ENCODE data around the gene DPY19L1.
"Not testable (repeated sequence)": the region's sequence is repeated elsewhere in the genome, so short reads cannot be mapped to it uniquely, and the experiment has no call there.

Gene DPY19L1

DNA sequence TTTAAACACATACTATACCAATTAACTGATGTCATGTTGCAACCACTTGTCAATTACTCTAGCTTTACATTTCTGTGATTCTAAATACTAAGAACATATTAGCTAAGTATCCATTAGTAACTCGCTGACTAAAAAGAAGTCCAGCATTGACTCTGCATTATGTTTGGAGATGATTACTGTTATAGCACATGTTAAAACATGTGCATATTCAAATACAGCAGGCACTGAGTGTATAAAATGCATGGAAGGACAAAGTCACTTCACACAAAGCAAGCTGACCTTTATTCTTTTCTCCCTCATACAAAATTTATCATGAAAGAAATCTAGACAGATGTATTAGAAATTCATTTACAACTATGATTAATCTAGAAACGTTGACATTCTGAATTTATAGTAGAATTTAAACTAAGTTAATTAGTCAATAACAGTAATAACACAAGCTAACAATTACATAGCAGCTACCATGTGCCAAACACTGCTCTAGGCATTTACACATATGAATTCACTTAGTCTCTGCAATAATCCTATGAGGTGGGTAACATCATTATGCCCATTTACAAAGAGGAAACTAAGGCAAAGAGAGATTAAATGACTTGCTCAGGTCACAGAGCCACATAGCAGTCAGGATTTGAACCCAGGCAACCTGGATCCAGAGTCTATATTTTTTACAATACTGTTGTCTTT, 48.7 kb downstream of the DPY19L1 start:
- POLR2A ChIA-PET; CTCF ChIA-PET; DNase-seq; H3K4me1 ChIP-seq (ENCODE audit: control extremely low read depth in 1 of 4, control insufficient read depth in 4 of 4, insufficient read depth in 4 of 4, low read length in 3 of 4); H3K9me3 ChIP-seq (ENCODE audit: control extremely low read depth in 1 of 5, control insufficient read depth in 4 of 5, insufficient read depth in 2 of 5, low read depth in 1 of 5, low read length in 4 of 5); H3K4me3 ChIP-seq (ENCODE audit: control insufficient read depth in 1 of 7, extremely low read depth in 1 of 7, insufficient read depth in 4 of 7, low read depth in 2 of 7, low read length in 6 of 7); H3K27me3 ChIP-seq (replicated peaks in 2 of 5; ENCODE audit: control insufficient read depth in 4 of 5, insufficient read depth in 5 of 5, low read length in 4 of 5); H3K27ac ChIP-seq (ENCODE audit: insufficient read depth in 1 of 2, low read depth in 1 of 2, low read length in 2 of 2, poor library complexity in 1 of 2, severe bottlenecking in 2 of 2); H3K36me3 ChIP-seq (ENCODE audit: control insufficient read depth in 4 of 4, insufficient read depth in 4 of 4, low read length in 3 of 4): not testable (repeated sequence)
- WGBS (ENCODE audit: insufficient coverage) = no CpG with 5 or more reads among the region's 2 CpGs

DNA sequence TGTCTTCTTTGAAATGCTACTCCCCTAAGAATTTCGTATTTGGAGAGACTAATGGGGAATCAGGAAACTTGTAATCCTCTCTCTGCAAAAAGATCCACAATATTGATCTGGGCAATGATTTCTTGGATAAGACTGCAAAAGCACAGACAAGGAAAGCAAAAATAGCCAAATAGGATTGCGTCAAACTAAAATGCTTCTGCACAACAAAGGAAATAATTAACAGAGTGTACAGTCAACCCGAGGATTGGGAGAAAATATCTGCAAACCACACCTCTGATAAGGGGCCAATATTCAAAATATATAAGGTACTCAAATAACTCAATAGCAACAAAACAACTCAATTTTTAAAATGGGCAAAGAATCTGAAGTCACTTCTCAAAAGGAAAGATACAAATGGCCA, 52.1 kb downstream of the DPY19L1 start:
- DNase-seq; CTCF ChIA-PET; H3K27ac ChIP-seq (ENCODE audit: insufficient read depth in 1 of 2, low read depth in 1 of 2, low read length in 2 of 2, poor library complexity in 1 of 2, severe bottlenecking in 2 of 2); H3K36me3 ChIP-seq (ENCODE audit: control insufficient read depth in 4 of 4, insufficient read depth in 4 of 4, low read length in 3 of 4); H3K4me1 ChIP-seq (ENCODE audit: control extremely low read depth in 1 of 4, control insufficient read depth in 4 of 4, insufficient read depth in 4 of 4, low read length in 3 of 4); H3K27me3 ChIP-seq (replicated peaks in 2 of 5; ENCODE audit: control insufficient read depth in 4 of 5, insufficient read depth in 5 of 5, low read length in 4 of 5); H3K4me3 ChIP-seq (ENCODE audit: control insufficient read depth in 1 of 7, extremely low read depth in 1 of 7, insufficient read depth in 4 of 7, low read depth in 2 of 7, low read length in 6 of 7); H3K9me3 ChIP-seq (ENCODE audit: control extremely low read depth in 1 of 5, control insufficient read depth in 4 of 5, insufficient read depth in 2 of 5, low read depth in 1 of 5, low read length in 4 of 5); POLR2A ChIA-PET: not testable (repeated sequence)
- WGBS (ENCODE audit: insufficient coverage) = 100% methylated on average over 2 of the region's 3 CpGs

DNA sequence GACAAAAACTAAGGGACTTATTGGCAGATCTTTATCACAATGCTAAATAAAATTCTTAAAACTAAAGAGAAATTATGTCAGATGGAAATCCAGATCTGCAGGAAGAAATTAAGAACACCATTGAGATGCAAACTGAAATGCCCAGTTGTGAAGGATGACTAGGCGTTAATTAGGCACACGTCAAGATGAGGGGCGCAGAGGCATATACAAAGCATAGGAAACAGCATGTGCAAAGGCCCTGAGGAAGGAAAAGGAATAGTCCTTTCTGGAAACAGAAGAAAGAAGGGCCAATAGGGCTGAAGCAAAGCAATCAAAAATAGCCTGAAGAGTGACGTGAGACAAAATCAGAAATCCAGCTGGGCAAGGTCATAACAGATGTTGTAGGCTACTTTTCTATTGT, 53.1 kb downstream of the DPY19L1 start:
- H3K27me3 ChIP-seq (replicated peaks in 2 of 5; ENCODE audit: control insufficient read depth in 4 of 5, insufficient read depth in 5 of 5, low read length in 4 of 5); POLR2A ChIA-PET; CTCF ChIA-PET; H3K4me1 ChIP-seq (ENCODE audit: control extremely low read depth in 1 of 4, control insufficient read depth in 4 of 4, insufficient read depth in 4 of 4, low read length in 3 of 4); DNase-seq; H3K27ac ChIP-seq (ENCODE audit: insufficient read depth in 1 of 2, low read depth in 1 of 2, low read length in 2 of 2, poor library complexity in 1 of 2, severe bottlenecking in 2 of 2); H3K36me3 ChIP-seq (ENCODE audit: control insufficient read depth in 4 of 4, insufficient read depth in 4 of 4, low read length in 3 of 4); H3K9me3 ChIP-seq (ENCODE audit: control extremely low read depth in 1 of 5, control insufficient read depth in 4 of 5, insufficient read depth in 2 of 5, low read depth in 1 of 5, low read length in 4 of 5); H3K4me3 ChIP-seq (ENCODE audit: control insufficient read depth in 1 of 7, extremely low read depth in 1 of 7, insufficient read depth in 4 of 7, low read depth in 2 of 7, low read length in 6 of 7): not testable (repeated sequence)
- WGBS (ENCODE audit: insufficient coverage) = 100% methylated on average over 3 of the region's 4 CpGs

DNA sequence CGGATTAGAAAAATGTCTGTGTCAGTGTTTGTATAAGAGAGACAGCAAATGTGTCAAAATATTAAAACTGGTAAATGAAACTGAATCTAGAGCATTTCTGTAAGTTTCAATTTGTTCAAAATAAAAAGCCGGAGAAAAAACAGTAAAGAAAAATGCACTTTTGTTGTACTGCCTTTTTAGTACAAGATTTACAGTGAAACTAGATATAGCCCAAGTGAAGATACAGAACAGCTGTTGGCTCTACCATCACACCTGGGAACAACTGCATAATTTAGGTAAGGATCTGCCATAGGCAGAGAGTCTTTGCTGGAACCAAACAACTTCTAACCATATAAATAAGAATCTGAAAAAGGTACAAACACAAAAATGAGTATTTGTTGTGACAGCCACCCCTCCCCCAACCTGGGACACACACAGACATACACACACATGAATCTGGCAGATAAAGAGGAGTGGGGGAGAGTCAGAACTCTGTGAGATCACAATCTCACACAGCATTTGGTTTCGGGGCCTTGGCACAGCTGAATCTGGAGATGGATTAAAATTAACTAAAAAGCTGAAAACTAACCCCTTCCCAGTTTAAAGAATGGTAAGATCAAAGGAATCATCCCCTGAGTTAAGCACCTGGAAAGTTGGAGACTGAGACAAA, 54.8 kb downstream of the DPY19L1 start:
- CTCF ChIA-PET = no interaction called here
- no peak overlapping the region for H3K27ac ChIP-seq (ENCODE audit: insufficient read depth in 1 of 2, low read depth in 1 of 2, low read length in 2 of 2, poor library complexity in 1 of 2, severe bottlenecking in 2 of 2)
- POLR2A ChIA-PET = no interaction called here

DNA sequence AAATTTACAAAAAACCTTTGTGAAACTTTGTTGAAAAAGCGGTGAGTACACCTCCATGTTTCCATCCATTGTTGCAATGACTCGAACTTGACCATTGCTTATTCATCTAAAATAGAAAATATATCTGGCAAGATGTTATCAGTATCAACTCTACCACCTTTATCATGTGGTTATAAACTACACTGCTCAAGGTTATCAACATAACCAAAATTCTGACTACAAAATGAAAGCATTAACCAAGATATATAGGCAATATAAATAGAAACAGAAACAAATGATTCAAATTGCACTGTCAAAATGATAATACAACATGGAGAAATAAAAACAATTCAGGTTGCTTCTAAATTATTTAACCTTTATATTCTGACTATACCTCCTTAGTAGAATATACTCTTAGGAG, 58.2 kb downstream of the DPY19L1 start:
- no CpG with 5 or more reads among the region's 2 CpGs for WGBS (ENCODE audit: insufficient coverage)
- DNase-seq; H3K4me1 ChIP-seq (ENCODE audit: control extremely low read depth in 1 of 4, control insufficient read depth in 4 of 4, insufficient read depth in 4 of 4, low read length in 3 of 4); H3K36me3 ChIP-seq (ENCODE audit: control insufficient read depth in 4 of 4, insufficient read depth in 4 of 4, low read length in 3 of 4); H3K4me3 ChIP-seq (ENCODE audit: control insufficient read depth in 1 of 7, extremely low read depth in 1 of 7, insufficient read depth in 4 of 7, low read depth in 2 of 7, low read length in 6 of 7); H3K27ac ChIP-seq (ENCODE audit: insufficient read depth in 1 of 2, low read depth in 1 of 2, low read length in 2 of 2, poor library complexity in 1 of 2, severe bottlenecking in 2 of 2); POLR2A ChIA-PET; CTCF ChIA-PET; H3K27me3 ChIP-seq (replicated peaks in 2 of 5; ENCODE audit: control insufficient read depth in 4 of 5, insufficient read depth in 5 of 5, low read length in 4 of 5); H3K9me3 ChIP-seq (ENCODE audit: control extremely low read depth in 1 of 5, control insufficient read depth in 4 of 5, insufficient read depth in 2 of 5, low read depth in 1 of 5, low read length in 4 of 5): not testable (repeated sequence)

More for the DNA sequence above, 54.8 kb downstream of the DPY19L1 start:
- Histone ChIP-seq H3K9me3 (ENCODE audit: control extremely low read depth in 1 of 5, control insufficient read depth in 4 of 5, insufficient read depth in 2 of 5, low read depth in 1 of 5, low read length in 4 of 5) (peaks cover 0 to 2% (median 0%) of the 10 kb centered on the region in 5 experiments), H3K36me3 (ENCODE audit: control insufficient read depth in 4 of 4, insufficient read depth in 4 of 4, low read length in 3 of 4) (no peaks in the 10 kb centered on the region), H3K4me1 (ENCODE audit: control extremely low read depth in 1 of 4, control insufficient read depth in 4 of 4, insufficient read depth in 4 of 4, low read length in 3 of 4) (no peaks in the 10 kb centered on the region), H3K4me3 (ENCODE audit: control insufficient read depth in 1 of 7, extremely low read depth in 1 of 7, insufficient read depth in 4 of 7, low read depth in 2 of 7, low read length in 6 of 7) (no peak overlapping the region), H3K27me3 (replicated peaks in 2 of 5; ENCODE audit: control insufficient read depth in 4 of 5, insufficient read depth in 5 of 5, low read length in 4 of 5) (no peaks in the 10 kb centered on the region)
- DNase-seq = no peak
- 100% methylated on average over 1 of the region's 3 CpGs for WGBS (ENCODE audit: insufficient coverage)

DNA sequence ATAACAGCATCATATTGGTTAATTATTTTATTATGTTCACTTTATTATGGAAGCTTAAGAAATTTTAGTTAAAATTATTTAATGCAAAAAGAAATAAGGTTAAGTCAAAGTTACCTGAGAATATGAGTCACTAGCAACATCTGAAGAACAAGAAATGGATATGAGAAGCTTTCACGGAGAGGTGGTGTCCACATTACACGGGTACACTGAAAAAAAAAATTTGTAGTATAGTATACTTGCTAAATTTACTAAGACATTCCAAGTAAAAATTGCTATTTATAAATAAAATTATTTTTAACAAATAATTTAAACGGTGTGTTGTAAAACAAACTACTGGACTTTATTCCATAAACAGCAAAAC, 63.9 kb downstream of the DPY19L1 start:
- peaks cover 0 to 12% (median 3%) of the 10 kb centered on the region in 4 experiments for H3K36me3 ChIP-seq (ENCODE audit: control insufficient read depth in 4 of 4, insufficient read depth in 4 of 4, low read length in 3 of 4)
- H3K27ac ChIP-seq (ENCODE audit: insufficient read depth in 1 of 2, low read depth in 1 of 2, low read length in 2 of 2, poor library complexity in 1 of 2, severe bottlenecking in 2 of 2) = no peak overlapping the region
- ChIA-PET POLR2A (interaction anchor here (0.6 kb wide), 1 partner anchor 539 kb away, joined by 3 read pairs; no protein-coding TSS in a partner anchor), CTCF (no interaction called here)
- no peak for DNase-seq
- no peak overlapping the region for H3K4me3 ChIP-seq (ENCODE audit: control insufficient read depth in 1 of 7, extremely low read depth in 1 of 7, insufficient read depth in 4 of 7, low read depth in 2 of 7, low read length in 6 of 7)
- no peaks in the 10 kb centered on the region for H3K4me1 ChIP-seq (ENCODE audit: control extremely low read depth in 1 of 4, control insufficient read depth in 4 of 4, insufficient read depth in 4 of 4, low read length in 3 of 4)
- no peaks in the 10 kb centered on the region for H3K27me3 ChIP-seq (replicated peaks in 2 of 5; ENCODE audit: control insufficient read depth in 4 of 5, insufficient read depth in 5 of 5, low read length in 4 of 5)
- H3K9me3 ChIP-seq (ENCODE audit: control extremely low read depth in 1 of 5, control insufficient read depth in 4 of 5, insufficient read depth in 2 of 5, low read depth in 1 of 5, low read length in 4 of 5) = peaks cover 0 to 1% (median 0%) of the 10 kb centered on the region in 5 experiments
- WGBS (ENCODE audit: insufficient coverage) = no CpG with 5 or more reads among the region's 3 CpGs

DNA sequence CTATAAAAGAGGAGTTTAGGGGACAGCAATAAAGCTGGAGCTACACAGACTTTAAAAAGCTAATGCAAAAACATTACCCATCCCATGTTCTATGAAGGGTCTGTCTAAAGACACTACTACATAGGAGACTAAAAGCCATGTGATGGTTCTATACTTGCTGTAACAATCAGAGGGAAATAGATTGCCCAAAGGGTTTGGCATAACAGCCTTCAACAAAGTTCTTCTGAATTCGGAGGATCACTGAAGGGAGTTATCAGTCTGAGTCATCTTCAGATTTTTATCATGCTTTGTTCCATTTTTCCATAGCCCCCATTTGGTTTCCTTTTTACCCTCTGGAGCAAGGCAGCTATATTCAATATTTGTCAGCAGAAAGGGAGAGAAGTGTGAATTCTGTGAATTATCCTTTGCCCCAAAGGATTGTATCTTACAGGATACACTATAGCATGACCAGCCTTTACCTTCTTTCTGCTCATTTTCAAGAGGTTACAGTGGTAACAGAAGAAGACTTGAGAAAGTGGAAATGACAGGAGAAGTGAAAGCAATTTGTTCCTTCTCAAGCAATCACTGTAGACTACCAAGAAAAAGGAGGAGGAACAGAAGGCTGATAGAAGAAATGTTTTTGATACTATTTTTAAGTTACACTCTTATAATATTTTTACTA, 64.4 kb downstream of the DPY19L1 start:
- H3K4me1 ChIP-seq (ENCODE audit: control extremely low read depth in 1 of 4, control insufficient read depth in 4 of 4, insufficient read depth in 4 of 4, low read length in 3 of 4); DNase-seq; H3K9me3 ChIP-seq (ENCODE audit: control extremely low read depth in 1 of 5, control insufficient read depth in 4 of 5, insufficient read depth in 2 of 5, low read depth in 1 of 5, low read length in 4 of 5); H3K27ac ChIP-seq (ENCODE audit: insufficient read depth in 1 of 2, low read depth in 1 of 2, low read length in 2 of 2, poor library complexity in 1 of 2, severe bottlenecking in 2 of 2); CTCF ChIA-PET; H3K4me3 ChIP-seq (ENCODE audit: control insufficient read depth in 1 of 7, extremely low read depth in 1 of 7, insufficient read depth in 4 of 7, low read depth in 2 of 7, low read length in 6 of 7); H3K27me3 ChIP-seq (replicated peaks in 2 of 5; ENCODE audit: control insufficient read depth in 4 of 5, insufficient read depth in 5 of 5, low read length in 4 of 5): not testable (repeated sequence)
- 100% methylated on average over 1 of the region's 1 CpG for WGBS (ENCODE audit: insufficient coverage)
- POLR2A ChIA-PET = interaction anchor here (0.6 kb wide), 1 partner anchor 539 kb away, joined by 3 read pairs; no protein-coding TSS in a partner anchor
- H3K36me3 ChIP-seq (ENCODE audit: control insufficient read depth in 4 of 4, insufficient read depth in 4 of 4, low read length in 3 of 4) = peaks cover 0 to 12% (median 3%) of the 10 kb centered on the region in 4 experiments

Data from common myeloid progenitor, CD34-positive (primary cell).